GM19099 (cell line): ENCODE results near the gene KCTD1.

ENCODE experiments used
- POLR2A ChIP-seq: IDR thresholded peaks from 3 replicates; pipeline ENCODE4 v1.6.1; 2011; ENCODE audit warnings: low read depth; ENCODE audit not compliant: insufficient read length; ENCODE audit errors: extremely low read depth

KCTD1 gene

DNA sequence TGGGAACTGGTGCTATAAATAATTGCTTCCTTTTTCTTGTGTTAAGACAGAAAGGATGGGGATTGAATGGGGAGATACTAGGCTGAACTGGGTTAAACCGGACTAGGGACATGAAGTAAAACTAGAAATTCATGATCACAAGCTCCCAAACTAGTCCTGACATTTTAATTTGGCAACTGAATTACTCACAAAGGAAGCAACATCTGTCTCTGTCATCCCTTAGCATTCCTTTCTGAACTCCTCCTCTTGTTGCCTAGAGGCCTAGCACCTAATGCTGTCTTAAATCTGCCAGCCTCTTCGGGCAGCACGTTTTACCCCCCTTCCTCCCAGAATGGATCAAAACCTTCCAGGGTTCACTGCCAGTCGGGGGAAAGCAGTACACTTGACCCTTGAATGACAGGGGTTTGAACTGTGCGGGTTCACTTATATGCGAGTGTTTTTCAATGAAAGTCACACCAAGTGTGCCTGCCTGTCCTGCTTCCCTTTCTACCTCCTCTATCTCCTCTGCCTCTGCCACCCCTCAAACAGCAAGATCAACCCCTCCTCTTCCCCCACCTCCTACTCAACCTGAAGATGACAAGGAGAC, 8.2 kb downstream of the KCTD1 start:
- no peak for TF ChIP-seq POLR2A

DNA sequence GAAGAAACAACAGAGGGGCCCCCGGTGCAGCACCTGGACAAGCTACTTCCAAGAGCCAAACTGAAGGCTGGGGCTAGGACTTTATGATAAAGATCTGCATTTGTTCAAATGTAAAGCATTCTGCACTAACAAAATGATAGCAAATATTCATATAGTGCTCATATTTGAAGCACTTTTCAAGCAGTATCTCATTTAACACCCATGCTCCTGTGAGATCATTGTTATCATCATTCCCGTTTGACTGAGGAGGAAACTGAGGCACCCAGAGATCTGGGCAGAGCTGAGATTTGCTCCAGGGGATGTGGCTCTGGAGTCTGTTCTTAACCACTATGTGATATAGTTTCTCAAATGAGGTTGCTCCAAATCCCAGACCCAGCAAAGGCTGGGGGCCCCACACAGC, 9.8 kb downstream of the KCTD1 start:
- no peak for TF ChIP-seq POLR2A

DNA sequence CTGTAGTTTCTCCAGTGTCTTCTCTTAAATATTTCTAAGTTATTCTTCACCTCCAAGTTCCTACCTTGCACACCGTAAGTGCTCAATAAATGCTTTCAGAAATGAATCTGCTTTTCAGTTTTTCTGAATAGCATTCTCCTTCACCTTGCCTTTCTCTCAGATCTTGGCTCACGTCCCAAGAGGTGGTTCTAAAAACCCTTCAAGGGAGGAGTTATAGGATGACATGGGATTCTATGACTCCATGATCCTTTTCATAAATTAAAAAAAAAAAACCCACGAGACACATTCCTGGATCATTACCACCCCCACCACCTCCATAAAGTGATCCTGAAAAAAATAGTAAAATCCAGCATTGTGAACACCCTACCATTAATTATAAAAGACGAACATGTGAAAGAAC, 11.7 kb downstream of the KCTD1 start:
- TF ChIP-seq POLR2A = no peak

DNA sequence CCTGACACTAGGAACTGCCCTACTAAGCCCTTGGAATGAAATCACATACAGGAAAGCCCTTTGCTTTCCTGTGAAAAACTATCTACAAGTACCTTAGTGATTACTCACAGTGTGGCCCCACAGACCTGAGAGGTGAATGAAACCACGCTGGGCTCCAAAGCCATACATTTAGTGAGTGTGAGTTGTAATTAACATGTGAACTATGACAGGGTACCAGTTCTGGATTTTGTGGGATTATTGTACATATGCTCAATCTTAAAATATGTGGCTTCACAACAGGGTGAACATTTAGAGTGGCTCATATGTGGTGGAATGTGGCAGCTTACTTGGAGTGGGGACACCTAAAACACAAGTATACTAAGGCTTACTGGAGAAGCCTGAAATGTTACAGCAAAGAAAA, 12.3 kb downstream of the KCTD1 start:
- TF ChIP-seq POLR2A = no peak

DNA sequence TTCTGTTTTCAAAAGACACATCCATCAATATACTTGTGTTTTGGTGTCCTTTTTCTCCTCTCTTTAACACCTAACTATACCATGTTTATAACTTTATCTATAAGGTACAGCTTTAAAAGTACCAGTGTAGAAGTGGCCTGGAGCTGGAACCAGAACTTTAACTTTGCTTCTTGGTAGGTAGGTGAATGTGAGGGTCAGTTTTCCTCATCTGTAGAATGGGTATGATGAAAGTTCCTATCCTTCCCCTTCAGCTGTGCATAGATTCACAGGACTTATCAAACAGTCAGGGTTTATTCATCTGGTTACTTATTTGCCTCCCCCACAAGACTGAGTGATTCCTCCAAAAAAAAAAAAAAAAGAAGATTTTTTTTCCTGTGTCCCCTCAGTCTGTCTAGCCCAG, 12.7 kb downstream of the KCTD1 start:
- no peak for TF ChIP-seq POLR2A

DNA sequence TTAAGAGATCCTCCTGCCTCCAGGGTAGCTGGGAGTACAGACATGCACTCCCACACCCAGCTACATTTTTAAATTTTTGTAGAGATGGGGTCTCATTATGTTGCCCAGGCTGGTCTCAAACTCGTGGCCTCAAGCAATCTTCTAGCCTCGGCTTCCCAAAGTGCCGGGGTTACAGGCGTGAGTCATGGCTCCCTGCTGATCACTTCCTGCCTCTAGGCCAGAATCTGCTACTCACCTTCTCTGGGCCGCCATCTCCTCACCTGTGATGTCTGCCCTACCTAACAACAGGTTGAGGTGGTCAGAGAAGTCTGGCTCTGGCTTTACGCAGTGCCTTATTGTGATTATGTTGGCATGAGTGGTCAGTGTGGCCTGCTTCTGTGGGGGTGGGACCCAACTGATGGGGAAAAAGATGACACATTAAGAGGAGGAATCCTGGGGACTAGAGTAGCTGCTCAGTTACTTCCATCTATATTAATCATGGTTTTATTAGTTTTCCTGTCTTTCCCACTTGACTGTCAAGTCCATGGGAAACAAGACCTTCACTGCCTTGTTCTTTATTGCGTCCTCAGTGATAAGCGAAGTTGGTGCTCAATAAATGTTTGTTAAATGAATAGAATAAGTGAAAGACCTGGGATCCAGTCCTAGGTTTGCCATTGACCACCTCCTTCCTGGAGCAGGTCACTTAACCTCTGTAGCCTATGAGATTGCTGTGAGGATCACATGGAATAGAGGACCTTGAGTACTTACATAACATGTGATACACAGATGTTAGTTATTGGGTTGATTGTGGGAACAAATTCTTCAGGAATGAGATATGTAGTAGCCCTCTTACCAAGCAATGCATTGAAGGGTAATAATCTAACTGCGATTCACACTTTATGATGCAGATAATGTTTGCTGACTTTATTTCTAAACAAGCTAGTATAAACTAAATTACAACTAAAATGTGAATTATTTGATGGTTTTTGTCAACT, 15.7 kb downstream of the KCTD1 start:
- no peak for TF ChIP-seq POLR2A

DNA sequence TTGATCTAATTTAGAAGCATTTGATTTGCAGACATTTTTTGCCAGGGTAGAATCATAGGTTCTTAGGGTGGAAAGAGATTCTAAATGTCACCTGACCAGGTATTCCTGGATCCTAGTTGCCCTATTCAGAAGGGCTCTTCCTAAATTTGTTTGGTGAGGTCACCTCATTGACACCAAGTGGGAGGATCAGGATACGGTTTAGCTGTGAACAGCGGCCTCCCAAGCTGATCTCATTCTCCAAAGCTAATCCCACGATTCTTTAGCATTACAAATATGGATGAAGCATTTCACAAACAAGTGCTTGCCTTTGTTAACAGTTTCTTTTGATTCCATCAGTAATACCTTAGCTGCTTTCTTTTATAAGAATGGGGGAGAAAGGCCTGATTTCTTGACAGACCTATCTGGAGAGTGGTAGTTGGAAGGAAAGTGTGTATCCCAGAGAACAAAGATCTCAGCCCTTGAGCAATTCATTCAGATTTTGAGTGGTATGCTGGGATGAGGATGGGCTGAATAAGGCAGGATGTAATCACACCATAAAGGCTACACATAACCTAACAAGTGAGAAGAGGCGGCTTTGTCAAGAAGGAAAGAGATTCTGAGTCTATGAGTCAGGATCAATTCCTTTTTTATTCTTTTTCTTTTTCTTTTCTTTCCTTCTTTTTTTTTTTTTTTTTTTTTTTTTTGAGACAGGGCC, 16.6 kb downstream of the KCTD1 start:
- no peak for TF ChIP-seq POLR2A

DNA sequence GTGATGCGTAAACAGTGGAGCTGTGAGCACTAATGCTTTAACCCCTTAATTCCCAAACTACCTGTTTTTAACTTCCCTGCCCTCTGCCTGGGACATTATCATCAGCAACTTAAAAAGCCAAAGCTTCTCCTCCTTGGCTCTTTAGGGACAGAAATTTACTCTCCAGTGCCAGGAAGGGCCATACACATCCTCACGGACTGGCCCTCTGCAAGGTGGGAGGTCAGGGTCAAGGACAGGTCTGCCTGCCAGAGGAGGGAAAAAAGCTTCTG, 21.5 kb downstream of the KCTD1 start:
- no peak for TF ChIP-seq POLR2A

DNA sequence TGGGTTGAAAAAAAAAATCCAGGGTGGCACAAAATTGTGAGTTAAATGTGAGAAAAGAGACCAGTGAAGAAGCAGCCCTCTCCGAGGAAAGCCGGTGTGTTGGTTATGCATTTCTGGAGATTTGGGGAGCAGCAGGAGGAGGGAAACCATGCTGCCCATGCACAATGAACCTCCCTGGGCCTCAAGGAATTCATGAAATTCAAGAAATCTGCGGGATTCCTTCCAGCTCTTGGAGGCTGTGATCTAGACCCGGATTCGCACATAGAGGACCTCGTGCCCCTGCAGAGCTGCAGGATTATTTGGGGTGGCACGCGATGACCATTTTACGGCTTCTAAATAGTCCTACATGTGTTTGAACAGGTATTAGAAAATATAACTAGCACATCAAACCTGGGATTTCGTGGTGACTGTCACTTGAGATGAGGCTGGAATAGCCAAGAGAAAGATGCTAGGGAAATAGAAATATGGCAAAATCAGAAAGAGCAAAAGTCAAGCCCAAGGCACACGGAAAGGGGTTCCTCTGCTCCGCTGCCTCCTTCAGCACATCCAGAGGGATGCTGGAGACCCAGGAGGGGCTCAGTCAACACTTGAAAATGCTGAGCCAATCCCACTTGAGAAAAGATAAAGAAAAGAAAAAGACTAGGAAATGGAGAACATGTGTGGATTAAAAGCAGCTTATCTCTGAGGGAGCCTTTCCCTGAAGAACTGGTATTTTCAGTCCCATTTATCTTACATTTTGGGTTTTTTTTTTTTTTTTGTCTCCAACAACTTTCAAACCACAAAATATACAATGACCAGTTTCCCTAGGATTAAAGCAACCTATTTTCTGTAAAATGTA, 22.0 kb downstream of the KCTD1 start:
- no peak for TF ChIP-seq POLR2A

DNA sequence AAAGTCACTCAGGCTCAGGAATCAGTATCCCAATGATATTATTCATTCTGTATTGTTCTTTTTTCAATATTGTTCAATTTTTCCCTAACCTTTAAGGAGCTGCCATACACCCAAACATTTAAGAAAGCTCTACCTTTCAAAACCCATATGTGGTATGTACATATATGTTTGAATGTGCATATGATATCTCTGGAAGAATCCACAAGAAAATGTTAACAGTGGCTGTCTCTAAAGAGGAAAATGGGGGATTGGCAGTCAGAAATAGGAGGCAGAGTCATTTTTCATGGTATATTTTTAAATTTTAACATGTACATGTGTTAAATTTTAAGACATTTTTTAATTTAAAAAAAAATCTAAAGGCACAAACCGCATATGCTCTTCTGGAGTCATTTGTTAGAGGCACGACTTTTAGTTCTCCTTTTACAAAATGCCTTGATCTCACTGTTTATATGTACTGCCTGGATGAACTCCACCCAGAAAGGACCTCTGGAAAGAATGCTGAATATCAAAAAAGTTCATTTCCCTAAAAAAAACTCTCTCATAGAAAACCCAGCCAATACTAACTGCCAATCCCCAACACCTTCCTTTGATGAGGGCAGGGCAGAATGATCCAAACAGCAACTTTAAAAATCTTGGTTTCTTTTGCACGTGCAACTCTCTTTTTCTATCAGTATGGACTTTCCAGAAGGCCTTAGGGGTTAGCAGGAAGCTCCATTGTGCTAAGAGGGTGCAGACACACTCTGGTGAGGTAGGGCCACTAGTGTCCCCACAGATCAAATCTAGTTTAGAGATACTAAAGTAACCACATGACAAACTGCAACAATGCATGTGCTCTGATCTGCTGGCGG, 23.6 kb downstream of the KCTD1 start:
- TF ChIP-seq POLR2A = no peak

DNA sequence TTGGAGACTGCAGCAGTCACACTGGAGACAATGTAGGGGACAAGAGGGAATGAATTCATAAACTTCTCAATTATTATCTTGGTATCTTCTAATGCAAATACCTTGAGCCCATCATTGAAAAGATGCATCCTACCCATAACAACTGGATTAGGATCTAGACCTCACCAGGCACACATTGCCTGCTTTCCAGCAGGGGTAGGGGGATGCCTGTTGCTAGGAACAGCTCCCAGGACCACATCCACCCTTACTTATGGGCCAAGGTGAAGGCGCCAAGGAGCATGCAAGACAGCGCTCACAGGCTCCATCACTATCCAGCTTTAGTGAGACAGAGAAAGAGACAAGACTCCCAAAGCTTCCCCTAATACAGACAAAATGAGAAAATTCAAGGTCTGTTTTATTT, 24.4 kb downstream of the KCTD1 start:
- no peak for TF ChIP-seq POLR2A

DNA sequence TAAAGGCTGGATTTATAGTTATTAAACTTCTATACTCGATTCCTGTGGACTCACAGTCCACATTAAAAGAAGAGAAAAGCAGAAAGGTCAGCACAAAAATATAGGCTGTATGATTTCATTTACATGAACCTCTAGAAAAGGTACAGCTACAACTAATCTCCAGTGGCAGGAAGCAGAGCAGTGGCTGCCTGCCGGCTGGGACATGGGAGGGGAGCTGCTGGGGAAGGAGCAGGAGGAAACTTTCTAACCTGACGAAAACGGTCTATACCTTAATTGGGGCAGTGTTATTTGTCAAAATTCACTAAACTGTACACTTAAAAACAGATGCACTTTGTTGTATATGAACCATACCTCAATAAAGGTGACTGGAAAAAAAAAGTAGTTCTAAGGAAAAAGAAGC, 26.7 kb downstream of the KCTD1 start:
- no peak for TF ChIP-seq POLR2A

DNA sequence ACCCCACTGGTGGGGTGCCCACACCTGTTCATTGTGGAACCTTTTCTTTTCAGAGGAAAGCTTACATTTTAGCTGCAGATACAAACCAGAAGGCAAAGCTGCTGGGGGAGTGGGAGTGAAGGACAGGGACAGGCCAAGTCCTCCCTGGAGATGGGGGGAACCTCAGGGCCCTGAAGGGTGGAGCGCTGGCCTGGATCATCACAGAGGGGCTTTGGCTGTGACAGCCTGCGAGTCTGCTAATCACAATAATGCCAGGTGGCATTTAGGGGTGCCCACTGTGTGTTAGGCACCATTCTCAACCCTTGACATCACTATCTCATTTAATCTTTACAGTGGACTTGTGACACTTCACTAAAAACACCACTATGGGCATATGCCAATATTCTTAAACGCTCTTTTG, 27.4 kb downstream of the KCTD1 start:
- TF ChIP-seq POLR2A = no peak

DNA sequence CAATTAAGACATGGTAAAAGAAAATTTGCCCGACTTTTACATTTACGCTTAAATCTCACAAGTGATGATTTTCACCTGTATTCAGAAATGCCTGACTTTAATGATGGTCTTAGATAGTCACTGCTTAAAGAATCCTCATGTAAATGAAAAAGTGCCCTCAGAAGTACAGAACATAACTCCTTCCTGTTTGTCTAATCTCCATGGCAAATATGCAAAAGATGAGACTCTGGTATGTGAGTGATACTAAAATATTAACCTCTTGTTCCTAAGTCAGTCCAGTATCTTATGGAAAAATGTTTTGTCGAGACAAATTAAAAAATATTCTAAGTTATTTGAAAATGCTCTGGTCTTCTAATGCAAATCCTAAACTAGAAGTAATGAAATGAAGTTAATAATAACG, 29.2 kb downstream of the KCTD1 start:
- TF ChIP-seq POLR2A = no peak
